HepG2 (cell line): Measurements from ENCODE around the gene MRPL20. TPM values are rescaled to one million over a fixed set of nuclear protein-coding genes. Genes with fewer than 3 reads are reported as not detected.

ENCODE experiments used
- BCL6 ChIP-seq: IDR thresholded peaks from 2 replicates; pipeline ENCODE4 v1.6.1; 2016; ENCODE audit warnings: missing genetic modification reagents, missing compliant biosample characterization
- GATAD1 ChIP-seq: IDR thresholded peaks from 2 replicates; pipeline ENCODE4 v1.6.1; 2016; ENCODE audit warnings: missing genetic modification reagents, missing compliant biosample characterization
- HNF4A ChIP-seq: sonication (generic); formaldehyde crosslinking; IDR thresholded peaks from 2 replicates; pipeline ENCODE4 v1.4.0; 2020; ENCODE audit warnings: missing genetic modification reagents
- KDM2A ChIP-seq: sonication (generic); formaldehyde crosslinking; IDR thresholded peaks from 2 replicates; pipeline ENCODE4 v1.4.0; 2020; ENCODE audit warnings: low read depth, missing genetic modification reagents, borderline replicate concordance
- MAZ ChIP-seq, 2 experiments: sonication (generic) in 1 of 2; formaldehyde crosslinking in 1 of 2; IDR thresholded peaks; 2 replicates each; pipeline versions ENCODE4 v1.5.0 to v1.6.1; 2012 to 2020; ENCODE audit warnings: low read depth in 2 of 2, mild to moderate bottlenecking in 2 of 2, borderline replicate concordance in 1 of 2, improper control_type of control experiment in 1 of 2, low read length in 1 of 2, missing genetic modification reagents in 1 of 2, moderate library complexity in 1 of 2
- MED13 ChIP-seq: sonication (generic); formaldehyde crosslinking; IDR thresholded peaks from 2 replicates; pipeline ENCODE4 v1.5.0; 2020; ENCODE audit warnings: missing genetic modification reagents
- MXI1 ChIP-seq: IDR thresholded peaks from 3 replicates; pipeline ENCODE4 v1.6.1; 2012; ENCODE audit warnings: low read depth, low read length, inconsistent platforms, borderline replicate concordance
- PHF21A ChIP-seq: sonication (generic); formaldehyde crosslinking; IDR thresholded peaks from 2 replicates; pipeline ENCODE4 v1.5.0; 2020; ENCODE audit warnings: mild to moderate bottlenecking, missing genetic modification reagents
- RFXAP ChIP-seq: sonication (generic); formaldehyde crosslinking; IDR thresholded peaks from 2 replicates; pipeline ENCODE4 v1.4.0; 2020; ENCODE audit warnings: missing genetic modification reagents, borderline replicate concordance
- SMC3 ChIP-seq: IDR thresholded peaks from 2 replicates; pipeline ENCODE4 v1.6.1; 2011; ENCODE audit warnings: low read length, improper control_type of control experiment
- TBX2 ChIP-seq: sonication (generic); formaldehyde crosslinking; IDR thresholded peaks from 2 replicates; pipeline ENCODE4 v1.5.0; 2020; ENCODE audit warnings: missing genetic modification reagents, mild to moderate bottlenecking, borderline replicate concordance
- TOPORS ChIP-seq: sonication (generic); formaldehyde crosslinking; IDR thresholded peaks from 2 replicates; pipeline ENCODE4 v1.8.0; 2023; ENCODE audit warnings: mild to moderate bottlenecking, missing genetic modification reagents
- YEATS4 ChIP-seq: sonication (generic); formaldehyde crosslinking; IDR thresholded peaks from 2 replicates; pipeline ENCODE4 v1.4.0; 2020; ENCODE audit warnings: missing genetic modification reagents, borderline replicate concordance
- ZBTB7A ChIP-seq: sonication (generic); formaldehyde crosslinking; IDR thresholded peaks from 2 replicates; pipeline ENCODE4 v1.8.0; 2022; ENCODE audit warnings: mild to moderate bottlenecking, missing genetic modification reagents
- ZNF124 ChIP-seq: sonication (generic); formaldehyde crosslinking; IDR thresholded peaks from 2 replicates; pipeline ENCODE4 v1.4.0; 2020; ENCODE audit warnings: missing genetic modification reagents
- ZNF232 ChIP-seq: sonication (generic); formaldehyde crosslinking; IDR thresholded peaks from 2 replicates; pipeline ENCODE4 v1.4.0; 2020; ENCODE audit warnings: missing genetic modification reagents, borderline replicate concordance
- ZNF382 ChIP-seq: sonication (generic); formaldehyde crosslinking; IDR thresholded peaks from 2 replicates; pipeline ENCODE4 v1.5.0; 2020; ENCODE audit warnings: missing genetic modification reagents, mild to moderate bottlenecking, borderline replicate concordance
- ZNF510 ChIP-seq: sonication (generic); formaldehyde crosslinking; IDR thresholded peaks from 2 replicates; pipeline ENCODE4 v1.4.0; 2020; ENCODE audit warnings: low read depth, mild to moderate bottlenecking, missing genetic modification reagents
- polyA plus RNA-seq, 8 experiments: library from polyadenylated mRNA; depleted of rRNA in 3 of 8; stranded (reverse) in 7 of 8; unstranded in 1 of 8; fragments of >200 nt; fragmentation: Illumina TruSeq in 4 of 8; extraction: Trizol in 4 of 8; gene quantifications; 2 replicates each; pipeline versions ENCODE4 v1.2.1 to v1.2.3, GENCODE V29; 2011 to 2016; ENCODE audit warnings: low read depth in 4 of 8, missing spikeins in 1 of 8, mixed read lengths in 1 of 8; ENCODE audit not compliant: insufficient read depth in 1 of 8
- total RNA-seq, 5 experiments: library from RNA; depleted of rRNA; stranded (reverse); fragments of >200 nt; fragmentation: Illumina TruSeq; extraction: Trizol; gene quantifications; 2 replicates each; pipeline ENCODE4 v1.2.3, GENCODE V29; 2016; ENCODE audit warnings: low read depth in 1 of 5
- TF ChIP-seq, protein P1 (sequence below): sonication (generic); formaldehyde crosslinking; IDR thresholded peaks from 2 replicates; pipeline ENCODE4 v1.4.0; 2020; ENCODE audit warnings: mild to moderate bottlenecking, missing genetic modification reagents
- TF ChIP-seq, protein P2 (sequence below): sonication (generic); formaldehyde crosslinking; IDR thresholded peaks from 2 replicates; pipeline ENCODE4 v1.4.0; 2020; ENCODE audit warnings: missing genetic modification reagents
- TF ChIP-seq, protein P3 (sequence below): sonication (generic); formaldehyde crosslinking; IDR thresholded peaks from 2 replicates; pipeline ENCODE4 v1.5.0; 2020; ENCODE audit warnings: mild to moderate bottlenecking, missing genetic modification reagents
- TF ChIP-seq, protein P4 (sequence below): sonication (generic); formaldehyde crosslinking; IDR thresholded peaks from 2 replicates; pipeline ENCODE4 v1.9.0; 2022; ENCODE audit warnings: missing genetic modification reagents, mild to moderate bottlenecking, borderline replicate concordance

The MRPL20 gene
- total and polyA plus RNA-seq, 2 of the 13 experiments (the other 11 are each of a cell fraction or from before 2014, with no cell fraction given) = 59.2 to 127 TPM

DNA sequence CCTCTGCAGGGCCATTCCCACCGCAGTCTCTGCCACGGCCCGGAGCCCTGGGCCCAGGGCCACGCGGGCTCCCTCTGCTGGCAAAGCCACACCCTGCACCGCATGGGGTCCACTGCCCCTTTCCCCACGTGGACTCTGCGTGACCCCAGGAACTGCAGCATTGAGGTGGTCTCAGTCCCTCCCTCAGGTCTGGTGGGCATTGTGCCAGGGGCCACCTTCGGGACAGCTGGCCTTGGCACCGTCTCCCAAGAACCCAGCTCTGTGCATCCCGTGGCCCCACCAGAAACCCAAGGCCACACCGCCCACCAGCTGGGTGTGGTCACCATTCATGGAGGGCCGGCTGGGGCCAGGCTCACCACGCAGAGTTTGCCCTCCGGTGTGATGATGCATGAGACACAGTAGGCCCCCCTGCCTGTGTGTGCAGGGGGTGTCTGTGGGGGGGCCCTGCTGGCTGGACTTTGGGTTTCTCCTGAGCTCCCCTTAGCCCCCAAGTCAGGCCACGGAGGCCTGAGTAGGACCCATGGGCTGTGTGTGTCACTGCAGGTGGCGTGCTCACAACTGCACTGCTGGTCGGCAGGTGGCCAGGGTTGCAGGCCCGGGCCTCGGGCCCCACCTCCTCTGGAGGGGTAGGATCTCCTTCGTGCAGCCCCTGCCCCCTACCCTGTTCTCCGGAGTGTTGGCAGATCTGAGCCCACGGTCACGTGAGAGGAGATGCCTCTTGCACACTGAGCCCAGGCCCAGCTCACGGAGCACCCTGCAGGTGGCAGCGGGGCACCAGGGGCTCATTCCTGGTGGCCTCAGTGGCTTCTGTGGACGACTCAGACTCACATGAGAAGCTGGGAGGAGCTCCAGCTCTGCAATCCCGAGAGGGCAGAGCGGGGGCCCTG lies 34.2 kb upstream of the MRPL20 start (continued):
- TF ChIP-seq MAZ (IDR thresholded peaks at IDR 0.05; ENCODE audit: borderline replicate concordance, low read depth, low read length) (no peak; the same call in 1 of the 2 replicates), MAZ (CRISPR knock-in tag; IDR thresholded peaks at IDR 0.05; ENCODE audit: low read depth) (peak; percentile 75; the same call in 1 of the 2 replicates), TOPORS (CRISPR knock-in tag) (0 out of 2 replicates have a peak, but pooled peaks have one; percentile 75), SMC3 (peak; percentile 34; the same call in 1 of the 2 replicates), ZNF124 (peak; percentile 67; the same call in 1 of the 2 replicates), KDM2A (CRISPR knock-in tag) (peak; percentile 94), MED13 (CRISPR knock-in tag) (0 out of 2 replicates have a peak, but pooled peaks have one; percentile 36), TBX2 (CRISPR knock-in tag) (peak; percentile 35; the same call in 1 of the 2 replicates), ZNF382 (CRISPR knock-in tag) (no peak), RFXAP (peak; percentile 76; the same call in 1 of the 2 replicates), ZBTB7A (CRISPR knock-in tag) (peak; percentile 86), MXI1 (peak; percentile 72; the same call in 1 of the 3 replicates), YEATS4 (CRISPR knock-in tag) (peak; percentile 66; the same call in 1 of the 2 replicates), PHF21A (0 out of 2 replicates have a peak, but pooled peaks have one; percentile 45), ZNF510 (CRISPR knock-in tag) (0 out of 2 replicates have a peak, but pooled peaks have one; percentile 44), BCL6 (CRISPR knock-in tag) (peak; percentile 59), GATAD1 (CRISPR knock-in tag) (peak; percentile 28), ZNF232 (CRISPR knock-in tag) (peak; percentile 32; the same call in 1 of the 2 replicates), HNF4A (CRISPR knock-in tag) (peak; percentile 58)
- TF ChIP-seq, protein P1, sequence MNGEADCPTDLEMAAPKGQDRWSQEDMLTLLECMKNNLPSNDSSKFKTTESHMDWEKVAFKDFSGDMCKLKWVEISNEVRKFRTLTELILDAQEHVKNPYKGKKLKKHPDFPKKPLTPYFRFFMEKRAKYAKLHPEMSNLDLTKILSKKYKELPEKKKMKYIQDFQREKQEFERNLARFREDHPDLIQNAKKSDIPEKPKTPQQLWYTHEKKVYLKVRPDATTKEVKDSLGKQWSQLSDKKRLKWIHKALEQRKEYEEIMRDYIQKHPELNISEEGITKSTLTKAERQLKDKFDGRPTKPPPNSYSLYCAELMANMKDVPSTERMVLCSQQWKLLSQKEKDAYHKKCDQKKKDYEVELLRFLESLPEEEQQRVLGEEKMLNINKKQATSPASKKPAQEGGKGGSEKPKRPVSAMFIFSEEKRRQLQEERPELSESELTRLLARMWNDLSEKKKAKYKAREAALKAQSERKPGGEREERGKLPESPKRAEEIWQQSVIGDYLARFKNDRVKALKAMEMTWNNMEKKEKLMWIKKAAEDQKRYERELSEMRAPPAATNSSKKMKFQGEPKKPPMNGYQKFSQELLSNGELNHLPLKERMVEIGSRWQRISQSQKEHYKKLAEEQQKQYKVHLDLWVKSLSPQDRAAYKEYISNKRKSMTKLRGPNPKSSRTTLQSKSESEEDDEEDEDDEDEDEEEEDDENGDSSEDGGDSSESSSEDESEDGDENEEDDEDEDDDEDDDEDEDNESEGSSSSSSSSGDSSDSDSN = peak; percentile 68
- TF ChIP-seq, protein P2, sequence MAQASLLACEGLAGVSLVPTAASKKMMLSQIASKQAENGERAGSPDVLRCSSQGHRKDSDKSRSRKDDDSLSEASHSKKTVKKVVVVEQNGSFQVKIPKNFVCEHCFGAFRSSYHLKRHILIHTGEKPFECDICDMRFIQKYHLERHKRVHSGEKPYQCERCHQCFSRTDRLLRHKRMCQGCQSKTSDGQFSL (CRISPR knock-in tag) = peak; percentile 60; the same call in 1 of the 2 replicates
- TF ChIP-seq, protein P3, sequence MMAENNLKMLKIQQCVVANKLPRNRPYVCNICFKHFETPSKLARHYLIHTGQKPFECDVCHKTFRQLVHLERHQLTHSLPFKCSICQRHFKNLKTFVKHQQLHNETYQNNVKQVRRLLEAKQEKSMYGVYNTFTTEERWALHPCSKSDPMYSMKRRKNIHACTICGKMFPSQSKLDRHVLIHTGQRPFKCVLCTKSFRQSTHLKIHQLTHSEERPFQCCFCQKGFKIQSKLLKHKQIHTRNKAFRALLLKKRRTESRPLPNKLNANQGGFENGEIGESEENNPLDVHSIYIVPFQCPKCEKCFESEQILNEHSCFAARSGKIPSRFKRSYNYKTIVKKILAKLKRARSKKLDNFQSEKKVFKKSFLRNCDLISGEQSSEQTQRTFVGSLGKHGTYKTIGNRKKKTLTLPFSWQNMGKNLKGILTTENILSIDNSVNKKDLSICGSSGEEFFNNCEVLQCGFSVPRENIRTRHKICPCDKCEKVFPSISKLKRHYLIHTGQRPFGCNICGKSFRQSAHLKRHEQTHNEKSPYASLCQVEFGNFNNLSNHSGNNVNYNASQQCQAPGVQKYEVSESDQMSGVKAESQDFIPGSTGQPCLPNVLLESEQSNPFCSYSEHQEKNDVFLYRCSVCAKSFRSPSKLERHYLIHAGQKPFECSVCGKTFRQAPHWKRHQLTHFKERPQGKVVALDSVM = peak; percentile 29; the same call in 1 of the 2 replicates
- TF ChIP-seq, protein P4, sequence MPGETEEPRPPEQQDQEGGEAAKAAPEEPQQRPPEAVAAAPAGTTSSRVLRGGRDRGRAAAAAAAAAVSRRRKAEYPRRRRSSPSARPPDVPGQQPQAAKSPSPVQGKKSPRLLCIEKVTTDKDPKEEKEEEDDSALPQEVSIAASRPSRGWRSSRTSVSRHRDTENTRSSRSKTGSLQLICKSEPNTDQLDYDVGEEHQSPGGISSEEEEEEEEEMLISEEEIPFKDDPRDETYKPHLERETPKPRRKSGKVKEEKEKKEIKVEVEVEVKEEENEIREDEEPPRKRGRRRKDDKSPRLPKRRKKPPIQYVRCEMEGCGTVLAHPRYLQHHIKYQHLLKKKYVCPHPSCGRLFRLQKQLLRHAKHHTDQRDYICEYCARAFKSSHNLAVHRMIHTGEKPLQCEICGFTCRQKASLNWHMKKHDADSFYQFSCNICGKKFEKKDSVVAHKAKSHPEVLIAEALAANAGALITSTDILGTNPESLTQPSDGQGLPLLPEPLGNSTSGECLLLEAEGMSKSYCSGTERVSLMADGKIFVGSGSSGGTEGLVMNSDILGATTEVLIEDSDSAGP (CRISPR knock-in tag) = peak; percentile 89
